Transverse colon (tissue), 4 donors: ENCODE measurements around the gene NOM1. TPM values are rescaled to one million over a fixed set of nuclear protein-coding genes. Genes with fewer than 3 reads are reported as not detected.
"Not testable (repeated sequence)": the region's sequence is repeated elsewhere in the genome, so short reads cannot be mapped to it uniquely, and the experiment has no call there.

ENCODE experiments used
- DNase-seq: peaks from one replicate; pipeline ENCODE4 v3.0.0-alpha.2; 2019
- H3K27ac ChIP-seq, 4 donors: fragments of 200-600 bp; sonication (generic); 2 replicates each; pipeline ENCODE4 v1.5.1; 2016 to 2018; ENCODE audit warnings: inconsistent platforms in 4 of 4
- H3K27me3 ChIP-seq: fragments of 200-600 bp; sonication (generic); 2 replicates; pipeline ENCODE4 v1.5.1; 2017; ENCODE audit warnings: inconsistent platforms
- H3K36me3 ChIP-seq, 4 donors: fragments of 200-600 bp; sonication (generic); 2 replicates each; pipeline ENCODE4 v1.5.1; 2017 to 2019; ENCODE audit warnings: inconsistent platforms in 4 of 4
- H3K4me1 ChIP-seq, 4 donors: fragments of 200-600 bp; sonication (generic); 2 replicates each; pipeline ENCODE4 v1.5.1; 2017 to 2020; ENCODE audit warnings: inconsistent platforms in 4 of 4
- H3K4me3 ChIP-seq, 4 donors: fragments of 200-600 bp; sonication (generic); 1 replicate in 1 of 4; 2 replicates in 3 of 4; pipeline versions ENCODE4 v1.5.1 to v1.6.1; 2017 to 2019; ENCODE audit warnings: inconsistent platforms in 4 of 4
- H3K9me3 ChIP-seq, 2 donors: fragments of 200-600 bp; sonication (generic); 2 replicates each; pipeline ENCODE4 v1.5.1; 2017 to 2019; ENCODE audit warnings: inconsistent platforms in 2 of 2
- CTCF ChIP-seq, 5 experiments: fragments of 200-600 bp in 3 of 5; fragments of 450-650 bp in 2 of 5; sonication (generic) in 3 of 5; IDR thresholded peaks; 1 replicate in 2 of 5; 2 replicates in 3 of 5; pipeline ENCODE4 v1.5.1; 2016 to 2017; ENCODE audit warnings: antibody characterized with exemption in 5 of 5, inconsistent platforms in 3 of 5, mild to moderate bottlenecking in 2 of 5, moderate library complexity in 1 of 5
- EP300 ChIP-seq: sonication (generic); formaldehyde crosslinking; IDR thresholded peaks from one replicate; pipeline ENCODE4 v1.6.1; 2017; ENCODE audit warnings: antibody characterized with exemption, low read depth
- POLR2A ChIP-seq: fragments of 450-650 bp; IDR thresholded peaks from one replicate; pipeline ENCODE4 v1.6.1; 2016; ENCODE audit warnings: antibody characterized with exemption, mild to moderate bottlenecking, moderate library complexity
- POLR2AphosphoS5 ChIP-seq, 3 donors: sonication (generic); formaldehyde crosslinking; IDR thresholded peaks; one replicate each; pipeline ENCODE4 v1.6.1; 2016; ENCODE audit warnings: antibody characterized with exemption in 3 of 3
- WGBS, 2 donors: methylation state at CpG; one replicate each; pipeline ENCODE4 v1.1.5; 2018; ENCODE audit warnings: low coverage in 1 of 2; 5-methylcytosine and 5-hydroxymethylcytosine counted together
- in situ Hi-C, 4 donors: fragments of 200-750 bp; cut with MboI; loops; one replicate each; pipeline versions ENCODE4 v1.15.0 to v1.15.1; 2017; ENCODE audit warnings: low sequenced_read_pairs in 3 of 4, low pct_ligation_motif_present in 1 of 4, low pct_unique_long_range_greater_than_20kb in 1 of 4
- intact Hi-C: fragments of 100-400 bp; cut with DNase I; formaldehyde crosslinking; loops from one replicate; pipeline ENCODE4 v1.15.1; 2023; ENCODE audit warnings: low total_unique reads
- total RNA-seq, 4 donors: library from RNA; depleted of rRNA; stranded (reverse); fragments of >200 nt; gene quantifications; one replicate each; pipeline ENCODE4 v1.1.0, GENCODE V29; 2016

The NOM1 gene
- total RNA-seq, 4 donors from 2014 or later = 6.6 to 22.4 (median 15.2) TPM

GRCh38 chr7:156920076-156920475 is 29.4 kb upstream of the NOM1 start:
- intact Hi-C loops = no loop called here

GRCh38 chr7:156920487-156921373 is 28.8 kb upstream of the NOM1 start:
- H3K27me3 ChIP-seq = peaks cover 17% of the 10 kb centered on the region
- in situ Hi-C loops, DNase-seq, H3K27ac ChIP-seq, H3K4me1 ChIP-seq, H3K4me3 ChIP-seq, H3K36me3 ChIP-seq, intact Hi-C loops, H3K9me3 ChIP-seq: not testable (repeated sequence)
- 84 to 90% methylated on average over 7 to 24 of the region's 24 CpGs for WGBS, 2 donors

More at GRCh38 chr7:156920076-156920475, 29.4 kb upstream of the NOM1 start:
- no peak for DNase-seq
- no peak overlapping the region for H3K4me3 ChIP-seq
- peaks cover 17% of the 10 kb centered on the region for H3K27me3 ChIP-seq
- TF ChIP-seq POLR2A = no peak
- TF ChIP-seq EP300 = no peak
- TF ChIP-seq POLR2AphosphoS5 (IDR thresholded peaks at IDR 0.05) = no peak
- TF ChIP-seq CTCF (IDR thresholded peaks at IDR 0.05) = no peak
- 69 to 71% methylated on average over 4 to 5 of the region's 5 CpGs for WGBS, 2 donors
- no peaks in the 10 kb centered on the region for H3K36me3 ChIP-seq
- no peaks in the 10 kb centered on the region for H3K9me3 ChIP-seq
- no peak overlapping the region for H3K27ac ChIP-seq
- in situ Hi-C loops = no loop called here
- H3K4me1 ChIP-seq = no peaks in the 10 kb centered on the region

GRCh38 chr7:156922304-156922703 is 27.2 kb upstream of the NOM1 start:
- H3K36me3 ChIP-seq, H3K9me3 ChIP-seq, H3K4me1 ChIP-seq, H3K27ac ChIP-seq, H3K4me3 ChIP-seq, intact Hi-C loops, DNase-seq, in situ Hi-C loops: not testable (repeated sequence)
- WGBS, 2 donors = 84 to 90% methylated on average over 2 to 6 of the region's 6 CpGs
- peaks cover 17% of the 10 kb centered on the region for H3K27me3 ChIP-seq

- DNase-seq, intact Hi-C loops, H3K4me3 ChIP-seq, H3K9me3 ChIP-seq, H3K27ac ChIP-seq, H3K36me3 ChIP-seq, in situ Hi-C loops: not testable (repeated sequence)
- H3K27me3 ChIP-seq = peaks cover 13% of the 10 kb centered on the region
- 94% methylated on average over 8 of the region's 12 CpGs; no CpG with 5 or more reads in 1 of the 2 donors for WGBS, 2 donors
- H3K4me1 ChIP-seq = peaks cover 0 to 14% (median 6%) of the 10 kb centered on the region in 4 donors
Observed at GRCh38 chr7:156925821-156926220, 23.7 kb upstream of the NOM1 start.

GRCh38 chr7:156927571-156928405 is 21.7 kb upstream of the NOM1 start:
- no peak overlapping the region for H3K27ac ChIP-seq
- WGBS, 2 donors = 5 to 24% methylated on average over 9 to 17 of the region's 17 CpGs
- intact Hi-C loops = no loop called here
- TF ChIP-seq POLR2AphosphoS5 (IDR thresholded peaks at IDR 0.05) (no peak), CTCF (IDR thresholded peaks at IDR 0.05) (no peak), EP300 (no peak), POLR2A (no peak)
- H3K4me1 ChIP-seq = peaks cover 0 to 14% (median 6%) of the 10 kb centered on the region in 4 donors
- no peaks in the 10 kb centered on the region for H3K9me3 ChIP-seq
- peak overlapping the region in 1 of 4 donors; percentile 11 for H3K4me3 ChIP-seq
- no peak for DNase-seq
- peaks cover 13% of the 10 kb centered on the region for H3K27me3 ChIP-seq
- in situ Hi-C loops = no loop called here
- no peaks in the 10 kb centered on the region for H3K36me3 ChIP-seq
